ENCODE data around the gene WDR5.

GRCh38 chr9:134134949-134135342 is 936 bp upstream of the WDR5 start:
- TF ChIP-seq POLR2A (IDR thresholded peaks at IDR 0.05) (no peak), CTCF (IDR thresholded peaks at IDR 0.05) (no peak), EP300 (IDR thresholded peaks at IDR 0.05) (no peak)
